ENCODE measurements around the gene CNOT1.
A peak's percentile ranks its signal among the peaks of the same experiment; 100 is the strongest.
"Not testable (repeated sequence)": the region's sequence is repeated elsewhere in the genome, so short reads cannot be mapped to it uniquely, and the experiment has no call there.

CNOT1 gene

DNA sequence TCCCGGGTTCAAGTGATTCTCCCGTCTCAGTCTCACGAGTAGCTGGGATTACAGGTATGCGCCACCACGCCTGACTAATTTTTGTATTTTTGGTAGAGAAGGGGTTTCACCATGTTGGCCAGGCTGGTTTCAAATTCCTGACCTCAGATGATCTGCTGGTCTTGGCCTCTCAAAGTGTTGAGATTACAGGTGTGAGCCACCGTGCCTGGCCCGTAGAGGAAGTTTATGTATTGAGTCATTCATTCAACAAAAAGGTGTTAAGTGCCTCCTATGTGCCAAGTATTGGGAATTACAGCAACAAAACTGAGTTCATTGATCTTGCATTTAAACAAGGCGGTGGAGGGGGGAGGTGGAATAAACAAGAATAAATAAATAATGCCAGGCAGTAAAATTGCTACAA is 10.2 kb upstream of the CNOT1 start:
- no peak overlapping the region for H3K4me3 ChIP-seq (ENCODE audit: low read length)

DNA sequence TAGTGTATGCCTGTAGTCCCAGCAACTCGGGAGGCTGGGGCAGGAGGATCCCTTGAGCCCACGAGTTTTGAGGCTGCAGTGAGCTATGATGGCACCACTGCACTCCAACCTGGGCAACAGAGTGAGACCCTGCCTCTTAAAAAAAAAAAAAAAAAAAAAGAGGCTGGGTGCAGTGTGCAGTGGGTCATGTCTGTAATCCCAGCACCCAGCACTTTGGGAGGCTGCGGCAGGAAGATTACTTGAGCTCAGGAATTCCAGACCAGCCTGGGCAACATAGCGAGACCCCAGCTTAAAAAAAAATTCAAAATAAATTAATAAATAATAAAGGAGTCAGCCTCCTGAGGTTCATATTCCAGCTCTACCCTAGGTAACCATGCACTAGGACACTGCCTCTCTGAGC is 9.6 kb upstream of the CNOT1 start:
- no peak overlapping the region for H3K4me3 ChIP-seq (ENCODE audit: low read length)
- no peak for DNase-seq (ENCODE audit: low read depth, low spot score)

More for the DNA sequence above, 10.2 kb upstream of the CNOT1 start:
- no peak for DNase-seq (ENCODE audit: low read depth, low spot score)

DNA sequence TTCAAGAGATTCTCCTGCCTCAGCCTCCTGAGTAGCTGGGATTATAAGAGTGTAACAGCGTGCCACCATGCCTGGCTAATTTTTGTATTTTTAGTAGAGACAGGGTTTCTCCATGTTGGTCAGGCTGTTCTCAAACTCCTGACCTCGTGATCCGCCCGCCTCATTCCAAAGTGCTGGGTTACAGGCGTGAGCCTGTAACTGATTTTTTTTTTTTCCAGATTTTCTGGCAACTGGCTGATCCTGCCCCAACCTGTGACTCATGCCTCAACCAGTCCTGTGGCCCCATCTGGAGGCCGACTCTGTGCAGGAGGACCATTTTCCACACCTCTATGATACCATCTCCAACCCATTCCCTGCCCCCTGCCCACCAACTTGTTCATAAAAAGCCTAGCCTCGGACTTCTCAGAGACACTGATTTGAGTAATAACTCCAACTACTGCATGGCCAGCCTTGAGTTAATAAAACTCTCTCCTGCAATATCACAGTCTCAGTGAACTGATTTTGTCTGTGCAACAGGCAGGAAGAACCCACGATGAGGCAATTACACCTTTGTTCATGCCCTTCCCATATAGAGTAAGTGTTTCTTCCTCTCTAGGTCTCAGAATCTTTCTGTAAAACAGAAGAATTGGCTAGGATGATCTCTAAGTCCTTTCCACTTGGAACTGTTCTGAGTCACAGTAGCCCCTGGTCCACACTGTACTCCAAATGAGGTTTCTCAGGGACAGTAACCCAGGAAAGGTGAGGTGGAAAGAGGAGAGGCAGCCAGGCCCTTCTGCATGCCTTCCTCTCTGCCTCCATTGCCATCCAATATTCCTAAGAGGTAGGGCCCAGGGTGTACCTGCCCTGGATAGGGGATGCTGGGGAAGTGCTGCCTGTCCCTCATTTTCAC is 8.8 kb upstream of the CNOT1 start:
- H3K4me3 ChIP-seq (ENCODE audit: low read length) = no peak overlapping the region
- DNase-seq (ENCODE audit: low read depth, low spot score) = no peak

DNA sequence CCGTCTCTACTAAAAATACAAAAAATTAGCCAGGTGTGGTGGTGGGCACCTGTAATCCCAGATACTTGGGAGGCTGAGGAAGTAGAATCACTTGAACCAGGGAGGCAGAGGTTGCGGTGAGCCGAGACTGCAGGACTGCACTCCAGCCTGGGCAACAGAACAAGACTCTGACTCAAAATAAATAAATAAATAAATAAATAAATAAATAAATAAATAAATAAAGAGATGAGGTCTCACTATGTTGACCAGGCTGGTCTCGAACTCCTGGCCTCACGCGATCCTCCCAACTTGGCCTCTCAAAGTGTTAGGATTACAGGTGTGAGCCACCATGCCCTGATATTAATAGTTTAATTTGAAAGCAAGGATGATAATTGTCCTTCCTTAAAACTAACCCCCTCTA is 7.4 kb upstream of the CNOT1 start:
- not testable (repeated sequence) for H3K4me3 ChIP-seq (ENCODE audit: low read length)

DNA sequence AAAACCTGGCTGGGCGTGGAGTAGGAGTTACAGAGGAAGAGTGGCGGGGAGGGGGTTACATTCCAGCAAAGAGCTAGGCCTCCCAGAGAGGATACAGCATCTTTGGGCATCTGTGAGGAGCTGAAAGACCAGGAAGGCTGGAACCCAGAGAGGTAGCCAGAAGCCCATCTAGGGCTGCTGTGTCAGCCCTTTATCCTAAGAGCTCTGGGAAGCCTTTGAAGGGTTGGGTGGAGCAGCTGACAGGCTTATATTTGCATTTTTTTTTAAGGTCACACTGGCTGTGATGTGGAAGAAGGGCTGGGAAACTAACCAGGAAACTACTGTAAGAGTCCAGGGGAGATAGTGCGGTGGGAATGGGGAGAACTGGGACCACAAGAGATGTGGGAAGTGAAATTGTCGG is 6.8 kb upstream of the CNOT1 start:
- no peak overlapping the region for H3K4me3 ChIP-seq (ENCODE audit: low read length)
- no peak for DNase-seq (ENCODE audit: low read depth, low spot score)

More for the DNA sequence above, 7.4 kb upstream of the CNOT1 start:
- not testable (repeated sequence) for DNase-seq (ENCODE audit: low read depth, low spot score)

DNA sequence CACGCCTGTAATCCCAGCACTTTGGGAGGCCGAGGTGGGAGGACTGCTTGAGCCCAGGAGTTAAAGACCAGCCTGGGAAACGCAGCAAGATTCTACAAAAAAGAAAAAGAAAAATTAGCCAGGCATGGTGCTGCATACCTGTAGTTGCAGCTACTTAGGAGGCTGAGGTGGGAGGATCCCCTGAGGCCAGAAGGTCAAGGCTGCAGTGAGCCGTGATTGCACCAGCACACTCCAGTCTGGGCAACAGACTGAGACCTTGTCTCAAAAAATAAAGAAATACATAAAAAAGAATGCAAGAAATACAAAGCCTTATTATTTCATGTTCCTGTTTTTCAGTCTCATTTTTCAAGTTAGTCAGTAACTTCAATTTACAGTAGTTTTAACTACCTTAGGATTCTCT is 5.9 kb upstream of the CNOT1 start:
- H3K4me3 ChIP-seq (ENCODE audit: low read length) = no peak overlapping the region
- no peak for DNase-seq (ENCODE audit: low read depth, low spot score)

DNA sequence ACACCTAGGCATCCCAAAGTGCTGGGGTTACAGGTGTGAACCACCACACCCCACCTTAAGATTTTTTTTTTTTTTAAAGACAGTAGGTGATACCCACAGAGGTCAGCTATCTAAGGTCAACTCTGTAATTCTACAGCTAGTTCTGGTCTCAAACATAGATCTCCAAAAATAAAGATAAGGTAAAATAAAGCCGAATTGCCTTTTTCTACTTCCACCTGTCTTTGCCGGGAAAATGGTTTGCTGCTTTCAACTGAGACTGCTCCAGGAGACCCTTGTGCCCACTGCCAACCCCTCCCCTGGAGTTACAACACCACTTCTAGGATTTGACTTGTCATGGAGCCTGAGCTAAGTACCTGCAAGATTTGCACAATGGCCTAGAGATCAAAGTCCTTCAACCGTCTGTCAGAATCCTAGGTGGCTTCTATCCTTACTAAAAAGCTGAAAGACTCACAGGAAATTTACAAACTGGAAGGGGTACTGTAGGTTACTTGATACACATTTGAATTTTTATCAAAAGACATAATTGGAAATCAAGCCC is 4.7 kb upstream of the CNOT1 start:
- H3K4me3 ChIP-seq (ENCODE audit: low read length) = no peak overlapping the region
- DNase-seq (ENCODE audit: low read depth, low spot score) = no peak

DNA sequence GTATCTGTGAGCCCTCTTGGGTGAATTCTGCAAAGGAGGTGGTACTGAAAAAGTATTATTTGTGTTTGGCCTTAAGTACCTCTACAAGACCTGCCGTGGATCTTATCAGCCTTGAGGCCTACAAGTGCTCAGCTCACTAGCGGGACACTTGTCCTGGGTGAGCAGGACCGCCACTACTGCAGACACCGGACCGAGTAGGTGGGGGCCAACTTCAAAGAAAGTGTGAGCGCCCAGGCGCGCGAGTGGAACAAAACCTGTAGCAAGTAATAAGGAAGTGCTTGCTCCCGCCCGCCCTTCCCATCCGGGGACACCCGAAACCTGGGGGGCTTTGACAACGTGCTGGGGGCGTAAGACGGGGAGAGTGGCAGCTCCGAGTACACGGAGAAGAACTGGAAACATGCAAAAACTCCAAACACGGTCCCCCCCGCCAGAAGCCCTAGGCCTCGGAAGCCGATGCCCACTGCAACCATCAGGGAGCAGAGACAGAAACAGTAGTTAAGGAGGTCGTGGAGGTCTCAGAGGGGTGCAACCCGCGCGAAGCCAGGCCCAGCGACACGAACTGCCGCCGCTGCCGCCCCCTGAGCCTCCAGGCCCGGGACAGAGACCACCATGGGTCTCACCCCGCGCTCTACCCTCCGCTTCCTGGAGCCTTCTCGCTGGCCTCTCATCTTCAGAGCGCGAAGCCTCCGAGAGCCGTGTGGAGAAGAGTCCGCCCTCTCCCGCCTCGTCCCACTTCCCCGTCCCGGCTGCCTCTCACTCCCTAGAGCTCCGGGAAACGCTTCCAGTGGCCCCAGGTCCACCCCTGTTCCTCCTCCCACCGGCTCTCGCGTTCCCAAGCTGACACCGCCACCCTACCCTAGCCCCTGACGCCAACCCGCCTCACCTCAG is 537 bp downstream of the CNOT1 start:
- DNase-seq (ENCODE audit: low read depth, low spot score) = peak; percentile 25
- H3K4me3 ChIP-seq (ENCODE audit: low read length) = peak overlapping the region; percentile 97

DNA sequence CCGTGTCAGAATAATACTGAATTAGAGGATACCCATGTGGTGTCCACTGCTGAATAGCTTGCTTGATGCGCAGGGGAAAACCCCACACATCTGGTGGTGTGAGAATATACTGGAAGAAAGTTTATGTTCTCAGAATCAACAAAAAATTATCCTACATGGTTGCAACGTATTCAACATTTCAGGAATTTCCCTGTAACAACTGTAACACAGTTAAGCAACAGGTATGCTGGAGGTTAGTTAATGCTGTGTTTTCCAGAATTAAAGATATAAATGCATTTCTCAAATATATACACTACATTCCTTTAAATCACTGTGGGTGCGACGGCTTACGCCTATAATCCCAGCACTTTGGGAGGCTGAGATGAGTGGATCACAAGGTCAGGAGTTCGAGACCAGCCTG is 5.4 kb downstream of the CNOT1 start:
- H3K4me3 ChIP-seq (ENCODE audit: low read length) = no peak overlapping the region
- no peak for DNase-seq (ENCODE audit: low read depth, low spot score)

DNA sequence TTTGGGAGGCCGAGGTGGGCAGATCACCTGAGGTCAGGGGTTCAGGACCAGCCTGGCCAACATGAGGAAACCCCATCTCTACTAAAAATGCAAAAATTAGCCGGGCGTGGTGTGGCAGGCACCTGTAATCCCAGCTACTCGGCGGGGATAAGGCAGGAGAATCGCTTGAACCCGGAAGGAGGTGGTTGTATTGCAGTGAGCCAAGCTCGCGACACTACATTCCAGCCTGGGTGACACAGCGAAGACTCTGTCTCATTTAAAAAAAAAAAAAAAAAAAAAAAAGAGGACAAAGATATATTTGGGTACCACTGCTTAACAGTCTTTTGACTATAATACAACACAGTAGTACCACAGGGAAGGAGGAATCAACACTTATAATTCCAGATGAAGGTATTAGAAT is 9.2 kb downstream of the CNOT1 start:
- DNase-seq (ENCODE audit: low read depth, low spot score) = no peak
- no peak overlapping the region for H3K4me3 ChIP-seq (ENCODE audit: low read length)

DNA sequence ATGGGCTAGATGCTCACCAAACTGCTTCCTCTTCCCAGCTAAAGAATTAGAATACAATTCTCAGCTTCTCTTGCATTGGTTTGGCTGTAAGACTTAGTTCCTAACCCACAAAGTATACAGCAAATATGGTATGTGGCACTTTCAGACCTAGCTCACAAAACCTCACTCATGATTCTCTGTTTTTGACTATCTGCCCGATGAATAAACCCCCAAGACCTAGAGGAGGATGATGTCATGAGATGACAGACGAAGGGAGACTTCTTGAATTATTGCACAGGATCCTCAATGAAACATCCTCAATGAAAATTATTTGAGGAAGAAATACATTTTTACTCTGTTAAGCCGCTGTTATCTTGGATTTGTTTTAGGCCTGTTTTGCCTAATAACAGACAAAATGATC is 14.3 kb downstream of the CNOT1 start:
- no peak overlapping the region for H3K4me3 ChIP-seq (ENCODE audit: low read length)
- DNase-seq (ENCODE audit: low read depth, low spot score) = no peak

DNA sequence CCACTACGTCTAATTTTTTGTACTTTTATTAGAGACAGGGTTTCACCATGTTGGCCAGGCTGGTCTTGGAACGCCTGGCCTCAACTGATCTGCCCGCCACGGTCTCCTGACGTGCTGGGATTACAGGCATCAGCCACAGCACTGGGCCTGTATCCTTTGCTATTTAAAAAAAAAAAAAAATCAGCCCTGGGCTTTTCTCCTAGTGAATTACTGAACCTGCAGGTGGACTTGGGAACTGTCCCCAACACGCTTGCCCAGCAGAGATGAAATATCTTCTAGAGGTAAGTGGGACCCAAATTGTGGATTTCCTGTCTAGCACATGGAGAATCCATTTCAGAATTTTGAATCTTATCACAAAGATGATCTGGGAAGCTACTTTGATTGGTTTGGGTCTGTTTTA is 14.8 kb downstream of the CNOT1 start:
- no peak for DNase-seq (ENCODE audit: low read depth, low spot score)
- no peak overlapping the region for H3K4me3 ChIP-seq (ENCODE audit: low read length)

DNA sequence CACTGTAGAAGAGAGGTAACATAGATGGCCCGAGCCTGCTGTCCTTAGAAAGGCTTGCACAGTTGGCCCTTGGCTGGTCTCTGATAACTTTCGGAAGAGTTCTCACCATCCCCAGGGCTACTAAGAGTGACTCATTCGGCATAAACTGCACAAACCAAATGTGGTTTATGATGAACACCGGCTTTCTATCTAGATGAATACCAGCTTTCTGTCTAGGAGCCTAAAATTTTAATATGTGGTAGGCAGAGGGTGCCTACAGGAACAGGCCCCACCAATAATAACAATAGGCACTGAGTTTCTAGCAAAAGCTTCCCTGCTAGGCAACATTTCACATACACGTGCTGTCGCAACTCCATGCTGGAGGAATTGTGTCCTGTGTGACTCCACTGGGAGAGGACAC is 15.4 kb downstream of the CNOT1 start:
- no peak for DNase-seq (ENCODE audit: low read depth, low spot score)
- no peak overlapping the region for H3K4me3 ChIP-seq (ENCODE audit: low read length)

DNA sequence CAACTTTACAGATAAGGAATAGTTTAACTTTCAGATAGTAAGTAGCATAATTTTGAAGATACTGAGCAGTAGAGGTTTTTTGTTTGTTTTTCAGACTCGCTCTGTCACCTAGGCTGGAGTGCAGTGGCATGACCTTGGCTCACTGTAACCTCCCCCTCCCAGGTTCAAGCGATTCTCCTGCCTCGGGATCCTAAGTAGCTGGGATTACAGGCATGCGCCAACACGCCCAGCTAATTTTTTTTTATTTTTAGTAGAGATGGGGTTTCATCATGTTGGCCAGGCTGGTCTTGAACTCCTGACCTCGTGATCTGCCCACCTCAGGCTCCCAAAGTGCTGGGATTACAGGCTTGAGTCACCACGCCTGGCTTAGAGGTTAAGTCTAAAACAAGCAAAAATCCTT is 16.7 kb downstream of the CNOT1 start:
- H3K4me3 ChIP-seq (ENCODE audit: low read length); DNase-seq (ENCODE audit: low read depth, low spot score): not testable (repeated sequence)

DNA sequence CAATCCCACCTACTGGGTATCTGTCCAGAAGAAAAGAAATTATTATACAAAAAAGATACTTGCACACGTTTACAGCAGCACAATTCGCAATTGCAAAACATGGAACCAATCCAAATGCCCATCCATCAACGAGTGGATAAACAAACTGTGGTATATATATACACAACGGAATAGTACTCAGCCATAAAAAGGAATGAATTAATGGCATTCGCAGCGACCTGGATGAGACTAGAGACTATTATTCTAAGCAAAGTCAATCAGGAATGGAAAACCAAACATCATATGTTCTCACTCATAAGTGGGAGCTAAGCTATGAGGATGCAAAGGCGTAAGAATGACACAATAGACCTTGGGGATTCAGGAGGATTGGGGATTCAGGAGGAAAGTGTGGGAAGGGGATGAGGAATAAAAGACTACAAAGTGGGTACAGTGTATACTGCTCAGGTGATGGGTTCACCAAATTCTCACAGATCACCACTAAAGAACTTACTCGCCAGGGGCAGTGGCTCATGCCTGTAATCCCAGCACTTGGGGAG is 21.0 kb downstream of the CNOT1 start:
- no peak for DNase-seq (ENCODE audit: low read depth, low spot score)
- no peak overlapping the region for H3K4me3 ChIP-seq (ENCODE audit: low read length)

DNA sequence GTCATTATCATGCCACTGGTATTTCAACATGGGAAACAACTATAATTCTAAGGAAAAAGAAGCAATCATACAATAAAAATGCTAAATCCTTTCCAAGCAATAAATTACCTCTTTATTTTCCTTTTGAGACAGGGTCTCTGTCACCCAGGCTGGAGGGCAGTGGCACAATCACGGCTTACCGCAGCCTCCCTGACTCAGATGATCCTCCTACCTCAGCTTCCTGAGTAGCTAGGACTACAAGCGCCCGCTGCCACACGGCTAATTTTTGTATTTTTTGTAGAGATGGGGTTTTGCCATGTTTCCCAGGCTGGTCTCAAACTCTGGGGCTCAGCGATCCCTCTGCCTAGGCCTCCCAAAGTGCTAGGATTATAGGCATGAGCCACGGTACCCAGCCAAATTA is 24.1 kb downstream of the CNOT1 start:
- no peak for DNase-seq (ENCODE audit: low read depth, low spot score)
- no peak overlapping the region for H3K4me3 ChIP-seq (ENCODE audit: low read length)

DNA sequence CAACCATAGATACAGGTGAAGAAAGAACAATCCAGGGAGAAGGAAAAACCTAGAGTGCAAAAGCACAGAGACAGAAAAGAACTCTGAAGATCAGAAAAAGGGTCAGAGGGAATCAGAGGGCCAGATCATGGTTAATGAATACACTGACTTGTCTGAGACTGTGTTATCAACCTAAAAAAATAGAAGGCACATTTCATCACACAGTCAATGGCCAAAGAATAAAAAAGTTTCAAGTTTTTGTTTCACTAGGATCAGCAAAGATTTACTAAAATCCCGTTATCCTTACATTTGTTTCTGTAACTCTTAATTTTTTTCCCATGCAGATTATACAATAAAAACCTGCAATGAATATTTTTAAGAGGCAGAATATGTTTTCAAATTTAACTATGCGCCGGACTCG is 38.5 kb downstream of the CNOT1 start:
- H3K4me3 ChIP-seq (ENCODE audit: low read length) = no peak overlapping the region
- no peak for DNase-seq (ENCODE audit: low read depth, low spot score)

DNA sequence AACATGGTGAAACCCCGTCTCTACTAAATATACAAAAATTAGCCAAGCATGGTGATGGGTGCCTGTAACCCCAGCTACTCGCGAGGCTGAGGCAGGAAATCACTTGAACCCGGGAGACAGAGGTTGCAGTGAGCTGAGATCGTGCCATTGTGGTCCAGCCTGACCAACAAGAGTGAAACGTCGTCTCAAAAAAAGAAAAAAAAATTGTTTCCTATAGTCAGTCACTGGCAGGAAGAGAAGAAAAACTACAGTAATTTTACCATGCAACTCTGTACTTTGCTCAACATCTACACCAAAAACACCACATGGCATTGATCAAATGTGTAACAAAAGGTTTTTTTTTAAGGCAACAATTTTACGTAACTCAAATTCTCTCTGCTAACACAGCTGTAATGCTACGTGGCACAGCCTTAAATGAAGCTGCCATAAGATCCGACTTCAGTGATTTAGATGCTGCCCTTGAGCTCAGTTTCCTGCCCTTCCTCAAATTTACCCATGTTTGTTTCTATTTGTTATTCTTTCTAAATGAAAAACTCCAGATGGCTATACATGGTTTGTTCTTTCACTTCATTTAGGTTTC is 40.2 kb downstream of the CNOT1 start:
- no peak for DNase-seq (ENCODE audit: low read depth, low spot score)
- no peak overlapping the region for H3K4me3 ChIP-seq (ENCODE audit: low read length)

DNA sequence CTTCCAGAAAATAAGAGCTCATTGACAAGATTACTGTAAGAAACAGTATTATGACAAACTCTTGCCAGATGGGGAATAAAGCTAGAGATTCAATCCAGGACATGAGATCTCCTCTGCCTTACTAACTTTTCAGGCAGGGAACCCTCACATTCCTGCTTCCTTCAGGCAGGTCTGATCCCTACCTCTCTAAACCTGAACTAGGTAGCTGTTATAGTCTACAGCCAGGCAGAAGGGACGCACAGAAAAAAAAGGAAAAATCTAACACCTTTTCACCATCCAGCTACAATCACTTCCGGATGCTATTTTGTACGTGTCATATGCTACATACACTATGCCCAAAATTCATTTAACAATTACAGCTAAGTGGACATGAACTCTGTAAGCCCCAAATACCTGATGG is 41.2 kb downstream of the CNOT1 start:
- no peak for DNase-seq (ENCODE audit: low read depth, low spot score)
- H3K4me3 ChIP-seq (ENCODE audit: low read length) = no peak overlapping the region
